ENCODE data around the gene SPECC1L. TPM values are rescaled to one million over a fixed set of nuclear protein-coding genes. Genes with fewer than 3 reads are reported as not detected.
"Not testable (repeated sequence)": the region's sequence is repeated elsewhere in the genome, so short reads cannot be mapped to it uniquely, and the experiment has no call there.

The SPECC1L gene
- total and polyA plus RNA-seq, 2 experiments from 2014 or later: 21.1 to 34.0 TPM

DNA sequence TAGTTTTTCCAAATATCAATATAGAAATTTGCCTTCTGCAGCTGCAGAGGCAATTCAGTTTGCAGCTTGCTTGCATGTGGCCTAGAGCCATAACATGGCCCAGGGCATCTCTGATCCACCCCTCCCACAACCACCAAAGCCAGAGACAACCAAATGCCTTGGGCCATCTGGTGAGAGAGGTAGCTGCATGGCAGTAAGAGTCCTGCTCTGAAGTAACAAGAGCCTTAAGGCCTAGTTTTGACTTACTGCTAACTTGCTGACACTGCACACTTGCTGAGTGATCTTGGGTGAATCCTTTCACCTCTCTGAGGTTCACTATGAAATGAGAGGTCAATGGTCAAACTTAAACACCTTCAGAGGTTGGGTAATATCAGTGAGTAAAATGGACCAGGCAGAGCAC, 4.9 kb upstream of the SPECC1L start:
- Histone ChIP-seq H3K36me3 (ENCODE audit: low read depth) (no peaks in the 10 kb centered on the region), H3K4me3 (no peak overlapping the region), H3K9ac (no peak overlapping the region), H3K4me2 (ENCODE audit: unreplicated experiment) (no peak overlapping the region), H3K27me3 (replicated peaks; ENCODE audit: insufficient read depth) (no peaks in the 10 kb centered on the region), H3K27ac (no peak overlapping the region), H3F3A (ENCODE audit: insufficient read depth) (0 out of 2 replicates have a peak, but pooled peaks cover 10% of the 10 kb centered on the region), H3K9me2 (ENCODE audit: insufficient read depth) (no peaks in the 10 kb centered on the region), H3K4me1 (ENCODE audit: insufficient read depth) (no peaks in the 10 kb centered on the region), H4K20me1 (ENCODE audit: insufficient read depth) (no peaks in the 10 kb centered on the region), H3K79me2 (ENCODE audit: insufficient read depth) (no peaks in the 10 kb centered on the region), H2AFZ (no peak overlapping the region), H3K9me3 (ENCODE audit: low read depth) (no peaks in the 10 kb centered on the region)
- in situ Hi-C loops (cut with MboI): no loop called here
- no peak for TF ChIP-seq EZH2 (IDR thresholded peaks at IDR 0.05; ENCODE audit: insufficient read depth, poor library complexity, severe bottlenecking)
- TF ChIP-seq EZH2phosphoT487 (IDR thresholded peaks at IDR 0.05; ENCODE audit: insufficient read depth, low read depth): no peak
- no peak for DNase-seq

GRCh38 chr22:24266495-24266894, 4.1 kb upstream of the SPECC1L start:
- H3K4me1 ChIP-seq (ENCODE audit: insufficient read depth); H3F3A ChIP-seq (ENCODE audit: insufficient read depth); DNase-seq; H3K79me2 ChIP-seq (ENCODE audit: insufficient read depth); H3K36me3 ChIP-seq (ENCODE audit: low read depth); H2AFZ ChIP-seq; H3K9me2 ChIP-seq (ENCODE audit: insufficient read depth); H4K20me1 ChIP-seq (ENCODE audit: insufficient read depth); H3K9ac ChIP-seq; H3K9me3 ChIP-seq (ENCODE audit: low read depth); H3K4me3 ChIP-seq; in situ Hi-C loops (cut with MboI); H3K27me3 ChIP-seq (replicated peaks; ENCODE audit: insufficient read depth); H3K27ac ChIP-seq; H3K4me2 ChIP-seq (ENCODE audit: unreplicated experiment): not testable (repeated sequence)
- WGBS, 2 experiments (ENCODE audit: low coverage in 1 of 2, low lambda C conversion rate in 2 of 2, missing lambda C conversion rate in 2 of 2): 89 to 90% methylated on average over 6 of the region's 6 CpGs

DNA sequence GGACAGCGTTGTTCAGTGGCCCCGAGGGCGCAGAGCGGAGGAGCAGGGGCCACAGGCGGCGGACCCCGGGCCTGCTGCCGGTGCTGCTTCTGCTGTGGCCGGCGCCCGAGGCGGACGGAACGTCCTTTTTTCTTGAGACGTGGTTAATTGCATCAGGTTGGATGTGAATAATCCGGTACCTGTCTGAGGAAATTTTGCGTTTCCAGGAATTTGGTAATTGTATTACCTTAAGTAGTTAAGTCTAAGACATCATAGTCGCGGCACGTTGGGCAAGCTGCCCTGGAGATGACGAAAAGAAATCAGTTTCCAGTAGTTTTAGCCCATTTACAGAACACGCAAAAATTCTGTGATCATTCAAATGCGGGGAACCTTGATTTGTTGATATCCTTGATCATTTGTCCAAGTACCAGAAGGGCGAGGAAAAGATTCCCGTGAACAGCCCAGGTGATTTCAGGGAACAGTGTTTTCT, 789 bp downstream of the SPECC1L start:
- 0 out of 2 replicates have a peak, but pooled peaks cover 4% of the 10 kb centered on the region for H4K20me1 ChIP-seq (ENCODE audit: insufficient read depth)
- peaks cover 55% of the 10 kb centered on the region for H3K79me2 ChIP-seq (ENCODE audit: insufficient read depth)
- H3K4me2 ChIP-seq (ENCODE audit: unreplicated experiment): peak overlapping the region; percentile 99
- H3F3A ChIP-seq (ENCODE audit: insufficient read depth): 0 out of 2 replicates have a peak, but pooled peaks cover 10% of the 10 kb centered on the region
- peak overlapping the region; percentile 78 for H3K4me3 ChIP-seq
- peak overlapping the region; percentile 61 for H3K27ac ChIP-seq
- no peaks in the 10 kb centered on the region for H3K27me3 ChIP-seq (replicated peaks; ENCODE audit: insufficient read depth)
- no peaks in the 10 kb centered on the region for H3K36me3 ChIP-seq (ENCODE audit: low read depth)
- WGBS, 2 experiments (ENCODE audit: low coverage in 1 of 2, low lambda C conversion rate in 2 of 2, missing lambda C conversion rate in 2 of 2): 3% methylated on average over 25 of the region's 25 CpGs
- H3K9me2 ChIP-seq (ENCODE audit: insufficient read depth): no peaks in the 10 kb centered on the region
- peaks cover 19% of the 10 kb centered on the region for H3K4me1 ChIP-seq (ENCODE audit: insufficient read depth)
- TF ChIP-seq EZH2 (IDR thresholded peaks at IDR 0.05; ENCODE audit: insufficient read depth, poor library complexity, severe bottlenecking): no peak
- TF ChIP-seq EZH2phosphoT487 (IDR thresholded peaks at IDR 0.05; ENCODE audit: insufficient read depth, low read depth): no peak
- peak; percentile 50 for DNase-seq
- in situ Hi-C loops (cut with MboI): no loop called here
- H3K9ac ChIP-seq: peak overlapping the region; percentile 92
- H3K9me3 ChIP-seq (ENCODE audit: low read depth): no peaks in the 10 kb centered on the region
- H2AFZ ChIP-seq: peak overlapping the region; percentile 78

- H3K4me2 ChIP-seq (ENCODE audit: unreplicated experiment); H3K36me3 ChIP-seq (ENCODE audit: low read depth); H3K27me3 ChIP-seq (replicated peaks; ENCODE audit: insufficient read depth); H3K9me2 ChIP-seq (ENCODE audit: insufficient read depth); H3K9ac ChIP-seq; H3F3A ChIP-seq (ENCODE audit: insufficient read depth); H4K20me1 ChIP-seq (ENCODE audit: insufficient read depth); DNase-seq; H3K27ac ChIP-seq; H3K4me3 ChIP-seq; in situ Hi-C loops (cut with MboI); H3K9me3 ChIP-seq (ENCODE audit: low read depth); H2AFZ ChIP-seq: not testable (repeated sequence)
- peaks cover 69% of the 10 kb centered on the region for H3K79me2 ChIP-seq (ENCODE audit: insufficient read depth)
- WGBS, 2 experiments (ENCODE audit: low coverage in 1 of 2, low lambda C conversion rate in 2 of 2, missing lambda C conversion rate in 2 of 2): 62 to 80% methylated on average over 2 of the region's 2 CpGs
- H3K4me1 ChIP-seq (ENCODE audit: insufficient read depth): peaks cover 19% of the 10 kb centered on the region
Observed at GRCh38 chr22:24273031-24273430, 2.4 kb downstream of the SPECC1L start.

DNA sequence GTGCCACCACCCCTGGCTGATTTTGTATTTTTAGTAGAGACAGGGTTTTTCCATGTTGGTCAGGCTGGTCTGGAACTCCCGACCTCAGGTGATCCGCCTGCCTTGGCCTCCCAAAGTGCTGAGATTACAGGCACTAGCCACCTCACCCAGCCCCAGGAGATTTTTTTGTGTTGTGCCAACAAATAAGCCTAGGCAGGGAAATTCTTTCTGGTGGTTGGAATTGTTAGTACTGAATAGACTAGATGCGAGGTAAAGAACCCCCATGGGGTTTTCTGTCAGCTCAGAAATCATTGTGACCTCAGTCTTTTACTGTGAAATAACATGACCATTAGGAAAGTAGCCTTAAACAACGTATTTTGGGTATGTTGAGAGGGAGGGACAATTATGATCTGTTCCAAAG, 3.3 kb downstream of the SPECC1L start:
- H3K4me2 ChIP-seq (ENCODE audit: unreplicated experiment); H3F3A ChIP-seq (ENCODE audit: insufficient read depth); H4K20me1 ChIP-seq (ENCODE audit: insufficient read depth); H2AFZ ChIP-seq; H3K4me3 ChIP-seq; in situ Hi-C loops (cut with MboI); H3K9me2 ChIP-seq (ENCODE audit: insufficient read depth); H3K9me3 ChIP-seq (ENCODE audit: low read depth); H3K36me3 ChIP-seq (ENCODE audit: low read depth); H3K27ac ChIP-seq; H3K27me3 ChIP-seq (replicated peaks; ENCODE audit: insufficient read depth): not testable (repeated sequence)
- 67 to 76% methylated on average over 4 of the region's 4 CpGs for WGBS, 2 experiments (ENCODE audit: low coverage in 1 of 2, low lambda C conversion rate in 2 of 2, missing lambda C conversion rate in 2 of 2)
- Histone ChIP-seq H3K4me1 (ENCODE audit: insufficient read depth) (peaks cover 19% of the 10 kb centered on the region), H3K79me2 (ENCODE audit: insufficient read depth) (peaks cover 78% of the 10 kb centered on the region), H3K9ac (0 out of 2 replicates have a peak overlapping the region, but pooled peaks have one; percentile 0)
- peak; percentile 13 for DNase-seq

DNA sequence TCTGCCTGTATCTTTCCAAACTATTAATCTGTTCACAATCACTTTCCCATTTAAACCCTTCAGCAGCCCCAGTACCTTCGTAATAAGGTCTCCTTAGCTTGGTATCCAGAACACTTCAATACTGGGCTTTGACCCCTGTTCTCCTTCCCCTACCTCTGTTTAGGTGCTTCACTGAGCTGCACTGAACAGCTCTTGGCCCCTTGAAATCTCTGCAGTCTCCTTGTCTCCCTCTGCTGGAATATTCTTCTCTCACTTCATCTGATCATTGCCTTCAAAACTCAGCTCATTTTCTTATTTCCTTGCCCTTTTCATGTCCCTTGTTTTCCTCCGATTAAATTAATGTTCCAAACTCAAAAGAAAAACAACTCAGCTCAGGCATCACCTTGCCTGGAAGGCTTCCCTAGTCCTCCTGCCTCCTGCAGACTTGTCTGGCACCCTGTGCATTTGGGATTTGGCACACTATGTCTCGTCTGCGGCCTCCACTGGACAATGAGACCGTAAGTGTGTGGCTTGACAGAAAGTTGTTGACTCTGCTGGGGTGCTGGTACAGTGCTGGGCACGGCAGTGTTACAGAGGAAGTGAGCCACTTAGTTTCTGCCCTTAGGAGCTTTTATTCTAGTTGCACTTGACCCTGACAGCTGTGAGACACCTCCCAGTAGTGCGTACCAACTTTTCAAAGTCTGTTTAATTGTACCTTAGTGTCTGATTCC, 4.2 kb downstream of the SPECC1L start:
- H3K27me3 ChIP-seq (replicated peaks; ENCODE audit: insufficient read depth); H3K36me3 ChIP-seq (ENCODE audit: low read depth); in situ Hi-C loops (cut with MboI); DNase-seq; H3K9me2 ChIP-seq (ENCODE audit: insufficient read depth); H3K27ac ChIP-seq; H3K9me3 ChIP-seq (ENCODE audit: low read depth); H3K4me2 ChIP-seq (ENCODE audit: unreplicated experiment); H4K20me1 ChIP-seq (ENCODE audit: insufficient read depth); H2AFZ ChIP-seq; H3K4me3 ChIP-seq; H3F3A ChIP-seq (ENCODE audit: insufficient read depth): not testable (repeated sequence)
- Histone ChIP-seq H3K9ac (0 out of 2 replicates have a peak overlapping the region, but pooled peaks have one; percentile 0), H3K79me2 (ENCODE audit: insufficient read depth) (peaks cover 87% of the 10 kb centered on the region), H3K4me1 (ENCODE audit: insufficient read depth) (peaks cover 19% of the 10 kb centered on the region)
- 75 to 82% methylated on average over 7 of the region's 7 CpGs for WGBS, 2 experiments (ENCODE audit: low coverage in 1 of 2, low lambda C conversion rate in 2 of 2, missing lambda C conversion rate in 2 of 2)

DNA sequence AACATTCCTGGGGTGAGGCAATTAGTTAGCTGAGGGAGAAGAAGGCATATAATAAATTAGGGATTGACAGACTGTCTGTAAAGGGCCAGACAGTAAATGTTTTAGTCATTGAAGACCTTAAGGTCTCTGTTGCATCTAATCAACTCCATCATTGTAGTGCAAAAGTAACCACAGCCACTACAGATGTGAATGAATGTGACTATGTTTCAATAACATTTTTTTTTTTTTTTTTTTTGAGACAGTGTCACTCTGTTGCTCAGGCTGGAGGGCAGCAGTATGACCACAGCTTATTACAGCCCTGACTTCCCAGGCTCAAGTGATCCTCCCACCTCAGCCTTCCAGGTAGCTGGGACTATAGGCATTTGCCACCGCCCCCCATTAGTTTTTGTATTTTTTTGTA, 9.7 kb downstream of the SPECC1L start:
- H3K9ac ChIP-seq; H3K4me1 ChIP-seq (ENCODE audit: insufficient read depth); in situ Hi-C loops (cut with MboI); DNase-seq; H3K4me2 ChIP-seq (ENCODE audit: unreplicated experiment); H4K20me1 ChIP-seq (ENCODE audit: insufficient read depth); H2AFZ ChIP-seq; H3K36me3 ChIP-seq (ENCODE audit: low read depth); H3K9me3 ChIP-seq (ENCODE audit: low read depth); H3K27me3 ChIP-seq (replicated peaks; ENCODE audit: insufficient read depth); H3K4me3 ChIP-seq; H3K27ac ChIP-seq; H3K9me2 ChIP-seq (ENCODE audit: insufficient read depth); H3F3A ChIP-seq (ENCODE audit: insufficient read depth): not testable (repeated sequence)
- peaks cover 97% of the 10 kb centered on the region for H3K79me2 ChIP-seq (ENCODE audit: insufficient read depth)
- WGBS, 2 experiments (ENCODE audit: low coverage in 1 of 2, low lambda C conversion rate in 2 of 2, missing lambda C conversion rate in 2 of 2): 100% methylated on average over 1 of the region's 1 CpG

Data from GM23248 (cell line).